Heart left ventricle (tissue), 16 donors: ENCODE measurements around the gene LYPD1. TPM values are rescaled to one million over a fixed set of nuclear protein-coding genes. Genes with fewer than 3 reads are reported as not detected.

ENCODE experiments used
- ATAC-seq, 4 donors: fragments of 200-7000 bp; cut with Tn5 transposase; one replicate each; pipeline ENCODE4 v1.9.1; 2020 to 2022; ENCODE audit warnings: moderate library complexity in 4 of 4, mild to moderate bottlenecking in 3 of 4, moderate number of reproducible peaks in 1 of 4
- DNase-seq, 5 donors: peaks; one replicate each; pipeline ENCODE4 v3.0.0-alpha.2; 2020
- H3K27ac ChIP-seq, 12 donors: fragments of 200-600 bp; sonication (generic) in 4 of 12; one replicate each; pipeline versions ENCODE4 v1.5.0 to v1.8.0; 2016 to 2022; ENCODE audit warnings: mild to moderate bottlenecking in 2 of 12
- H3K27me3 ChIP-seq, 9 donors: fragments of 200-600 bp; sonication (generic) in 2 of 9; one replicate each; pipeline versions ENCODE4 v1.5.1 to v1.8.0; 2016 to 2022; ENCODE audit warnings: mild to moderate bottlenecking in 3 of 9
- H3K36me3 ChIP-seq, 9 donors: fragments of 200-600 bp; sonication (generic) in 2 of 9; one replicate each; pipeline versions ENCODE4 v1.5.0 to v1.8.0; 2018 to 2022; ENCODE audit warnings: mild to moderate bottlenecking in 2 of 9
- H3K4me1 ChIP-seq, 12 donors: fragments of 200-600 bp; sonication (generic) in 4 of 12; one replicate each; pipeline versions ENCODE4 v1.5.0 to v1.8.0; 2016 to 2022; ENCODE audit warnings: mild to moderate bottlenecking in 3 of 12
- H3K4me3 ChIP-seq, 12 donors: fragments of 200-600 bp; sonication (generic) in 4 of 12; one replicate each; pipeline versions ENCODE4 v1.5.0 to v1.8.0; 2017 to 2022; ENCODE audit warnings: mild to moderate bottlenecking in 9 of 12, moderate library complexity in 4 of 12
- H3K9me3 ChIP-seq, 12 donors: fragments of 200-600 bp; sonication (generic) in 4 of 12; one replicate each; pipeline versions ENCODE4 v1.5.0 to v1.8.0; 2016 to 2022; ENCODE audit warnings: mild to moderate bottlenecking in 1 of 12
- POLR2A ChIP-seq, 2 donors: fragments of 450-650 bp; IDR thresholded peaks; one replicate each; pipeline ENCODE4 v1.6.1; 2017; ENCODE audit warnings: antibody characterized with exemption in 2 of 2, mild to moderate bottlenecking in 2 of 2, moderate library complexity in 2 of 2
- WGBS, 4 donors: extraction: QIAGEN DNeasy Blood & Tissue Kit in 2 of 4; methylation state at CpG; one replicate each; pipeline versions ENCODE4 v1.1.5 to v1.1.7; 2013 to 2018; 5-methylcytosine and 5-hydroxymethylcytosine counted together
- intact Hi-C, 10 donors: fragments of 100-400 bp; cut with DNase I; formaldehyde crosslinking; loops; one replicate each; pipeline versions ENCODE4 v1.11.1 to v1.14.2; 2022
- polyA plus RNA-seq, 2 donors: library from polyadenylated mRNA; stranded (reverse); fragments of 200-250 nt; gene quantifications; one replicate each; pipeline ENCODE4 v1.2.3, GENCODE V29; 2013
- total RNA-seq, 9 donors: library from RNA; depleted of rRNA in 2 of 9; stranded (reverse); fragments of >200 nt in 2 of 9; fragmentation: NEBNext Ultra II Directional in 3 of 9; extraction: Animal tissue kit (Norgen Biotek cat#: 25700) in 3 of 9; gene quantifications; one replicate each; pipeline versions ENCODE4 v1.1.0 to v1.2.4, GENCODE V29; 2016 to 2023
- TF ChIP-seq, protein P1 (sequence below), 12 donors: fragments of 200-600 bp; sonication (generic) in 4 of 12; IDR thresholded peaks; one replicate each; pipeline versions ENCODE4 v1.5.0 to v1.8.0; 2018 to 2022; ENCODE audit warnings: antibody characterized with exemption in 12 of 12, mild to moderate bottlenecking in 5 of 12
- donor health status: ischemic (EF 13 %, LVEDD 7.1; RV severe dilation, severe dysfunction).
- donor health status: healthy with polysubstance abuse.
- donor health status: DM: no; HTN: yes; CAD: no.
- donor health status: DM: no; HTN: no; CAD: no.
- donor health status: ischemic (EF 25% LVEDD 6.9; RV normal size, moderate dysfunction).
- donor health status: ischemic (EF 25% LVEDD 5.7; RV mildly dilated, moderate dysfunction).
- donor health status: healthy.
- donor health status: DM: yes; HTN: yes; CAD: no.
- donor health status: ischemic (EF 35%, LVEDD 5.7; RV mildly dilated, moderate dysfunction).
- donor health status: nonischemic (EF 11% LVEDD 7.7; RV severe dilation, severe dysfunction).
- donor health status: DM: yes; HTN: yes; CAD: no.
- donor health status: PGD.
- donor health status: ischemic (EF 29% LVEDD 5.4; RV normal size, mild dysfunction).
- donor health status: nonischemic (EF 23%, LVEDD 6.1; RV moderate dilation, normal function).

The LYPD1 gene
- total and polyA plus RNA-seq, 11 donors = 0.15 to 1.8 (median 0.34) TPM; not detected in 3

DNA sequence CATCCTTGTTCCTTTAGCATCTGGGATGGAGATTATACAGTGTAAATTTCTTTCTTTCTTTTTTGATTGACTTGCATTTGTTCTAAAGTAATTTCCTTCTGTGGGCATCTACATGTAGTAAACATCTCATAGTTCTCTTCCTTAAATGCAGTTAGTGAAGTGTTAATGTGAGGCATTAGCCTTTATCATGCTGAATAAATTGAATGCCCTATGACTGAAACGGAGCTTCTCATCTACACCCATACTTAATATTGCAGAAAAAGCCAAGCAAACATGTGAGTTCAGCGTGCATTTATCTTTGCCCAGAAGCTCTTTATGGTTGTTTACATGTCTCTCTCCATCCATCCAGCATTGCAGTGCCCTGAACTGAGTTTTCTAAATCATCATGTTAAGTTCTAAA lies 58.3 kb downstream of the LYPD1 start:
- WGBS, 4 donors = 59 to 72% (median 68%) methylated on average over 2 of the region's 2 CpGs
- intact Hi-C loops = no loop called here
- Histone ChIP-seq H3K36me3 (no peaks in the 10 kb centered on the region), H3K4me1 (no peaks in the 10 kb centered on the region), H3K9me3 (no peaks in the 10 kb centered on the region), H3K27ac (no peak overlapping the region), H3K4me3 (no peak overlapping the region), H3K27me3 (peaks cover 0 to 6% (median 0%) of the 10 kb centered on the region in 9 donors)
- TF ChIP-seq POLR2A (IDR thresholded peaks at IDR 0.05) = no peak
- TF ChIP-seq, protein P1, sequence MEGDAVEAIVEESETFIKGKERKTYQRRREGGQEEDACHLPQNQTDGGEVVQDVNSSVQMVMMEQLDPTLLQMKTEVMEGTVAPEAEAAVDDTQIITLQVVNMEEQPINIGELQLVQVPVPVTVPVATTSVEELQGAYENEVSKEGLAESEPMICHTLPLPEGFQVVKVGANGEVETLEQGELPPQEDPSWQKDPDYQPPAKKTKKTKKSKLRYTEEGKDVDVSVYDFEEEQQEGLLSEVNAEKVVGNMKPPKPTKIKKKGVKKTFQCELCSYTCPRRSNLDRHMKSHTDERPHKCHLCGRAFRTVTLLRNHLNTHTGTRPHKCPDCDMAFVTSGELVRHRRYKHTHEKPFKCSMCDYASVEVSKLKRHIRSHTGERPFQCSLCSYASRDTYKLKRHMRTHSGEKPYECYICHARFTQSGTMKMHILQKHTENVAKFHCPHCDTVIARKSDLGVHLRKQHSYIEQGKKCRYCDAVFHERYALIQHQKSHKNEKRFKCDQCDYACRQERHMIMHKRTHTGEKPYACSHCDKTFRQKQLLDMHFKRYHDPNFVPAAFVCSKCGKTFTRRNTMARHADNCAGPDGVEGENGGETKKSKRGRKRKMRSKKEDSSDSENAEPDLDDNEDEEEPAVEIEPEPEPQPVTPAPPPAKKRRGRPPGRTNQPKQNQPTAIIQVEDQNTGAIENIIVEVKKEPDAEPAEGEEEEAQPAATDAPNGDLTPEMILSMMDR (IDR thresholded peaks at IDR 0.05) = no peak
- ATAC-seq = no peak
- DNase-seq = no peak

DNA sequence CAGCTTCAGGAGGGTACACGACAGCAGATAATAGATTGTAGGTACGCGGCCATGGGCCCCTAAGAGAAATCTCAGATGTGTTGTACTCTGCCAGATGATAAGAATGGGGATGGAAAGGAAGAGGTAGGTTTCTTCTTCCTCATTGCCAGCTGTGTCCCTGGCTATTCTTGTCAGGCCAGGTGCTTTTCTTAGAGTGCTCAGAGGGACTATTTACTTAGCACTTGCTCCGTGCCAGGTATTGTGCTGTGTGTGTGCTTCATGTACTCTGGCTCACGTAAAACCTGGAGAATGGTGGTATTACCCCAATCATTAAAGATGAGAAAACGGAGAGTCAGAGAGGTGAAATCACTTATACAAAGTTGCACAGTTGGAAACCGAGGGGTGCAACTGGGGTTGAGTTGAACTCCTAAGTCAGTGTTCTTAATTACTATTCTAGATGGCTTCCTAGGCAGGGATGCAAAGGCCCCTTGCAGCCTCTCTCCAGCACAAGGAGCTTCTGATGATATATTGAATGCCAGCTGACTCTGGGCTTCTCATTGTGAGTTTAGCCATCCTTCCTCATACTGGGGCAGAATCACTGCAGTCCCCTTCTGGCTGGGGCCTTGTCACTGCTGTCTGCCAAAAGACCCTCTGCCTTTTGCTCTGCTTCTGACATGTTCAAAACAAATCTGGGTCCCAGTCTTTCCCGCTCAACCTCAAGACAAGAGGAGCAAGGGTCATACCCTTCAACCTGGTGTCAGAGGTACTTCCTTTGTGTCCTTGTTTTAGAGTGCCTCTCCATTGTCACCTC lies 60.7 kb downstream of the LYPD1 start:
- H3K27me3 ChIP-seq = peaks cover 0 to 16% (median 0%) of the 10 kb centered on the region in 9 donors
- H3K9me3 ChIP-seq = no peaks in the 10 kb centered on the region
- intact Hi-C loops = no loop called here
- DNase-seq (no peak), ATAC-seq (no peak)
- H3K27ac ChIP-seq = no peak overlapping the region
- H3K4me3 ChIP-seq = no peak overlapping the region
- no peaks in the 10 kb centered on the region for H3K4me1 ChIP-seq
- H3K36me3 ChIP-seq = no peaks in the 10 kb centered on the region
- 80 to 90% (median 88%) methylated on average over 8 of the region's 8 CpGs for WGBS, 4 donors
- TF ChIP-seq POLR2A (IDR thresholded peaks at IDR 0.05) = no peak
- TF ChIP-seq, protein P1 (IDR thresholded peaks at IDR 0.05) = no peak

- WGBS, 4 donors = 31 to 38% (median 33%) methylated on average over 3 to 6 of the region's 6 CpGs
- ATAC-seq = no peak
These were observed 61.7 kb downstream of the LYPD1 start for GRCh38 chr2:132608311-132608710.

DNA sequence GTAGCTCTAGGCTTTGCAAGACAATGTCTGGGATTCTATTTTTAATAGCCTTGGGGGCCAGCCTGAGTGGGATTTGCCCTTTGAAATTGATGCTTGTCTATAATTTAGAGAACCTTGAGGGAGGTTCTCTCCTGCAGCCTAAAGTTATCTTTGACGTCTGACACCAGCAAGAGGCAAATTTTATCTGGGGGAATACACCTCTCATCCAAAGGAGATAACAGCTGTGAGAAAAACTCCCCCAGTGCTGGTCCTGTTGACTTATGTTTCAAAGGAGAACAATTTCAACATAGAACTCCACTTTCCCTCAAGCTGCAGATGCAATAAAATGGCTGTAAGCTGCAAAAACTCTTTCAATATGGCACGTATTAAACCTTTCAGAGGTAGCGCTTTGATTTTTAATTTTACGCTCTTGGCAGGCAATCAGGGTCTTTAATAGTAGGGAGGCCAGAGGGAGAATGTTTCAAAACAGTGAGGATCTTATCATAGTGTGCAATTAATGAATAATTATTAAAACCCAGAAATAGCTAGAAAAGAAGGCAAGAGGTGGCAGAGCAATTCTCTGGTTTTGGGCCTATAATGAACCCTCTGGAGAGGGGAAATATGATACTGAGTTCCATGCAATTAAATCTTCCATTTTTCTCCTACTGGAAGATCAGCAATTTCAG lies 62.4 kb downstream of the LYPD1 start:
- no peak for DNase-seq
- H3K27me3 ChIP-seq = peaks cover 0 to 17% (median 0%) of the 10 kb centered on the region in 9 donors
- no peaks in the 10 kb centered on the region for H3K36me3 ChIP-seq
- 72 to 82% (median 76%) methylated on average over 4 of the region's 4 CpGs for WGBS, 4 donors
- no peak overlapping the region for H3K27ac ChIP-seq
- no peaks in the 10 kb centered on the region for H3K9me3 ChIP-seq
- intact Hi-C loops = no loop called here
- H3K4me3 ChIP-seq = no peak overlapping the region
- TF ChIP-seq, protein P1 (IDR thresholded peaks at IDR 0.05) = no peak
- no peak for TF ChIP-seq POLR2A (IDR thresholded peaks at IDR 0.05)
- no peak for ATAC-seq
- H3K4me1 ChIP-seq = no peaks in the 10 kb centered on the region

More at GRCh38 chr2:132608311-132608710, 61.7 kb downstream of the LYPD1 start:
- H3K27ac ChIP-seq = no peak overlapping the region
- TF ChIP-seq POLR2A (IDR thresholded peaks at IDR 0.05) = no peak
- TF ChIP-seq, protein P1 (IDR thresholded peaks at IDR 0.05) = no peak
- peaks cover 0 to 17% (median 0%) of the 10 kb centered on the region in 9 donors for H3K27me3 ChIP-seq
- H3K9me3 ChIP-seq = no peaks in the 10 kb centered on the region
- DNase-seq = no peak
- intact Hi-C loops = no loop called here
- no peaks in the 10 kb centered on the region for H3K36me3 ChIP-seq
- no peak overlapping the region for H3K4me3 ChIP-seq
- no peaks in the 10 kb centered on the region for H3K4me1 ChIP-seq
